ENCODE measurements around the gene SAA4. TPM values are rescaled to one million over a fixed set of nuclear protein-coding genes. Genes with fewer than 3 reads are reported as not detected.

The SAA4 gene
- total and polyA plus RNA-seq, 2 experiments from 2014 or later: not detected

DNA sequence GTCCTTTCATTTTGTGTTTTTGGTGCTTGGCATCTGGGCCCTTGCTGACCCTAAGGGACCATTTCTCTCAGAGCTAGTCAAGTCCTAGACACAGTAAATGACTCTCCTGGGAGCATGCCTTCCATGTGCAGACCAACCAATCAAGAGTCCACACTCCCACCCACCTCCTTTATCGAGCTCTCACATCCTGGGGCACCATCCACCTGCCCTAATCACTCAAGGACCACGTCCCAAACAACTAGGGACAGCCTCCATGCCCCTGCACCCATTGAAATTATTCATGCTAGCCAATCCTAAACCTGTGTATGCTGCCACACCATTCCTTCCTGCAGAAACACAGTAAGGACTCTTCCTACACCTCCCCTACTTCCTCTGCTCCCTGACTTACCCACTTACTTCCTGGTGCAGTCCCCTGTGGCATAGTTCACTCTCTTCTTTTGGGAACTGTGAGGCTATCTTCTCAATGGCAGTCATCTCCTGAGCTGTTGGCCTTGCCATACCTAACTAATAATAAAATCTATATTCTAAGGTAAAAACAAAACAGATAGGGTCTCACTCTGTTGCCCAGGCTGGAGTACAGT, 18.3 kb upstream of the SAA4 start (continued):
- TF ChIP-seq, protein P1, sequence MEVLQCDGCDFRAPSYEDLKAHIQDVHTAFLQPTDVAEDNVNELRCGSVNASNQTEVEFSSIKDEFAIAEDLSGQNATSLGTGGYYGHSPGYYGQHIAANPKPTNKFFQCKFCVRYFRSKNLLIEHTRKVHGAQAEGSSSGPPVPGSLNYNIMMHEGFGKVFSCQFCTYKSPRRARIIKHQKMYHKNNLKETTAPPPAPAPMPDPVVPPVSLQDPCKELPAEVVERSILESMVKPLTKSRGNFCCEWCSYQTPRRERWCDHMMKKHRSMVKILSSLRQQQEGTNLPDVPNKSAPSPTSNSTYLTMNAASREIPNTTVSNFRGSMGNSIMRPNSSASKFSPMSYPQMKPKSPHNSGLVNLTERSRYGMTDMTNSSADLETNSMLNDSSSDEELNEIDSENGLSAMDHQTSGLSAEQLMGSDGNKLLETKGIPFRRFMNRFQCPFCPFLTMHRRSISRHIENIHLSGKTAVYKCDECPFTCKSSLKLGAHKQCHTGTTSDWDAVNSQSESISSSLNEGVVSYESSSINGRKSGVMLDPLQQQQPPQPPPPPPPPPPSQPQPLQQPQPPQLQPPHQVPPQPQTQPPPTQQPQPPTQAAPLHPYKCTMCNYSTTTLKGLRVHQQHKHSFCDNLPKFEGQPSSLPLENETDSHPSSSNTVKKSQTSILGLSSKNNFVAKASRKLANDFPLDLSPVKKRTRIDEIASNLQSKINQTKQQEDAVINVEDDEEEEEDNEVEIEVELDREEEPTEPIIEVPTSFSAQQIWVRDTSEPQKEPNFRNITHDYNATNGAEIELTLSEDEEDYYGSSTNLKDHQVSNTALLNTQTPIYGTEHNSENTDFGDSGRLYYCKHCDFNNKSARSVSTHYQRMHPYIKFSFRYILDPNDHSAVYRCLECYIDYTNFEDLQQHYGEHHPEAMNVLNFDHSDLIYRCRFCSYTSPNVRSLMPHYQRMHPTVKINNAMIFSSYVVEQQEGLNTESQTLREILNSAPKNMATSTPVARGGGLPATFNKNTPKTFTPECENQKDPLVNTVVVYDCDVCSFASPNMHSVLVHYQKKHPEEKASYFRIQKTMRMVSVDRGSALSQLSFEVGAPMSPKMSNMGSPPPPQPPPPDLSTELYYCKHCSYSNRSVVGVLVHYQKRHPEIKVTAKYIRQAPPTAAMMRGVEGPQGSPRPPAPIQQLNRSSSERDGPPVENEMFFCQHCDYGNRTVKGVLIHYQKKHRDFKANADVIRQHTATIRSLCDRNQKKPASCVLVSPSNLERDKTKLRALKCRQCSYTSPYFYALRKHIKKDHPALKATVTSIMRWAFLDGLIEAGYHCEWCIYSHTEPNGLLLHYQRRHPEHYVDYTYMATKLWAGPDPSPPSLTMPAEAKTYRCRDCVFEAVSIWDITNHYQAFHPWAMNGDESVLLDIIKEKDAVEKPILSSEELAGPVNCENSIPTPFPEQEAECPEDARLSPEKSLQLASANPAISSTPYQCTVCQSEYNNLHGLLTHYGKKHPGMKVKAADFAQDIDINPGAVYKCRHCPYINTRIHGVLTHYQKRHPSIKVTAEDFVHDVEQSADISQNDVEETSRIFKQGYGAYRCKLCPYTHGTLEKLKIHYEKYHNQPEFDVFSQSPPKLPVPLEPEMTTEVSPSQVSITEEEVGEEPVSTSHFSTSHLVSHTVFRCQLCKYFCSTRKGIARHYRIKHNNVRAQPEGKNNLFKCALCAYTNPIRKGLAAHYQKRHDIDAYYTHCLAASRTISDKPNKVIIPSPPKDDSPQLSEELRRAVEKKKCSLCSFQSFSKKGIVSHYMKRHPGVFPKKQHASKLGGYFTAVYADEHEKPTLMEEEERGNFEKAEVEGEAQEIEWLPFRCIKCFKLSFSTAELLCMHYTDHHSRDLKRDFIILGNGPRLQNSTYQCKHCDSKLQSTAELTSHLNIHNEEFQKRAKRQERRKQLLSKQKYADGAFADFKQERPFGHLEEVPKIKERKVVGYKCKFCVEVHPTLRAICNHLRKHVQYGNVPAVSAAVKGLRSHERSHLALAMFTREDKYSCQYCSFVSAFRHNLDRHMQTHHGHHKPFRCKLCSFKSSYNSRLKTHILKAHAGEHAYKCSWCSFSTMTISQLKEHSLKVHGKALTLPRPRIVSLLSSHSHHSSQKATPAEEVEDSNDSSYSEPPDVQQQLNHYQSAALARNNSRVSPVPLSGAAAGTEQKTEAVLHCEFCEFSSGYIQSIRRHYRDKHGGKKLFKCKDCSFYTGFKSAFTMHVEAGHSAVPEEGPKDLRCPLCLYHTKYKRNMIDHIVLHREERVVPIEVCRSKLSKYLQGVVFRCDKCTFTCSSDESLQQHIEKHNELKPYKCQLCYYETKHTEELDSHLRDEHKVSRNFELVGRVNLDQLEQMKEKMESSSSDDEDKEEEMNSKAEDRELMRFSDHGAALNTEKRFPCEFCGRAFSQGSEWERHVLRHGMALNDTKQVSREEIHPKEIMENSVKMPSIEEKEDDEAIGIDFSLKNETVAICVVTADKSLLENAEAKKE (CRISPR knock-in tag; IDR thresholded peaks at IDR 0.05): no peak
- TF ChIP-seq, protein P2, sequence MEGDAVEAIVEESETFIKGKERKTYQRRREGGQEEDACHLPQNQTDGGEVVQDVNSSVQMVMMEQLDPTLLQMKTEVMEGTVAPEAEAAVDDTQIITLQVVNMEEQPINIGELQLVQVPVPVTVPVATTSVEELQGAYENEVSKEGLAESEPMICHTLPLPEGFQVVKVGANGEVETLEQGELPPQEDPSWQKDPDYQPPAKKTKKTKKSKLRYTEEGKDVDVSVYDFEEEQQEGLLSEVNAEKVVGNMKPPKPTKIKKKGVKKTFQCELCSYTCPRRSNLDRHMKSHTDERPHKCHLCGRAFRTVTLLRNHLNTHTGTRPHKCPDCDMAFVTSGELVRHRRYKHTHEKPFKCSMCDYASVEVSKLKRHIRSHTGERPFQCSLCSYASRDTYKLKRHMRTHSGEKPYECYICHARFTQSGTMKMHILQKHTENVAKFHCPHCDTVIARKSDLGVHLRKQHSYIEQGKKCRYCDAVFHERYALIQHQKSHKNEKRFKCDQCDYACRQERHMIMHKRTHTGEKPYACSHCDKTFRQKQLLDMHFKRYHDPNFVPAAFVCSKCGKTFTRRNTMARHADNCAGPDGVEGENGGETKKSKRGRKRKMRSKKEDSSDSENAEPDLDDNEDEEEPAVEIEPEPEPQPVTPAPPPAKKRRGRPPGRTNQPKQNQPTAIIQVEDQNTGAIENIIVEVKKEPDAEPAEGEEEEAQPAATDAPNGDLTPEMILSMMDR (conservative IDR thresholded peaks at IDR 0.05; ENCODE audit: low read depth in 2 of 2): no peak
- TF ChIP-seq STAT1 (IDR thresholded peaks at IDR 0.05; ENCODE audit: unreplicated experiment) (no peak), CREB1 (CRISPR knock-in tag; IDR thresholded peaks at IDR 0.05; ENCODE audit: low read depth) (no peak), EZH2 (IDR thresholded peaks at IDR 0.05; ENCODE audit: low read depth, unreplicated experiment) (no peak)

DNA sequence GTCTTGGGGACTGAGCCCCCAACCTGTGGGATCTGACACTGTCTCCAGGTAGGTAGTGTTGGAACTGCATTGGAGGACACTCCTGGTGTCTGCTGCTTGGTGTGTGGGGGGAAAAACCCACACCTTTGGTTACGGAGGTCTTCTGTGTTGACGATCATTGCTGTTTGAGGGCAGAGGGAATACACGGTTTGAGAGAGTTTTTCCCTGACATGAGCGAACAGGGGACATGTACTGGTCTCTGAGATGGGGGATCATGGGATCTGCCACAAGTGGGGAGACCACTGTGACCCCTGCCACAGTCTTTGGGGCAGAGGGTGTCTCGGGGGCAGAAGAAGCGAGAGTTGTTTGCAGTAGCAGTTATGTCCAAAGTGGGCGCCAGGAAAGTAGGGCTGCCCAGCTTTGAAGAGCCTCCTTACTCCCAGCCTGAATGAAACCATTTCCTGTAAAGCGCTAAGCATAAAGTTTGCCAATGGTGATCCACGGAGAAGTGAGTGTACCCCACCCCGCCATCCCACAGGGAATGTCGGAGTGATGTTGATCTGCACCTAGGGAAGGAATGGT, 17.3 kb upstream of the SAA4 start:
- Histone ChIP-seq H3K79me2 (replicated peaks; ENCODE audit: insufficient read depth) (no peaks in the 10 kb centered on the region), H3K36me3 (ENCODE audit: insufficient read depth) (no peaks in the 10 kb centered on the region), H3K4me1 (ENCODE audit: insufficient read depth) (no peaks in the 10 kb centered on the region), H4K20me1 (replicated peaks; ENCODE audit: insufficient read depth) (no peaks in the 10 kb centered on the region), H3K9me2 (ENCODE audit: insufficient read depth) (peaks cover 6% of the 10 kb centered on the region; the same call in 1 of the 2 replicates), H3K27me3 (ENCODE audit: insufficient read depth) (no peaks in the 10 kb centered on the region), H2AFZ (no peak overlapping the region), H3F3A (replicated peaks; ENCODE audit: low read depth) (no peaks in the 10 kb centered on the region), H3K27ac (ENCODE audit: low read depth) (no peak overlapping the region), H3K4me2 (no peak overlapping the region), H3K4me3 (no peak overlapping the region)
- Mint-ChIP-seq H3K4me1 (no peaks in the 10 kb centered on the region), H3K27me3 (ENCODE audit: insufficient read depth, low read depth, poor library complexity) (peaks cover 6% of the 10 kb centered on the region), H3K4me3 (no peak overlapping the region), H3K27ac (no peak overlapping the region), H3K9me3 (no peaks in the 10 kb centered on the region), H3K36me3 (ENCODE audit: low read depth) (no peaks in the 10 kb centered on the region)
- TF ChIP-seq STAT1 (IDR thresholded peaks at IDR 0.05; ENCODE audit: unreplicated experiment) (no peak), ZNF114 (CRISPR knock-in tag; IDR thresholded peaks at IDR 0.05) (no peak), ZNF331 (CRISPR knock-in tag; IDR thresholded peaks at IDR 0.05; ENCODE audit: low read depth) (no peak), POLR2AphosphoS5 (IDR thresholded peaks at IDR 0.05; ENCODE audit: low read depth) (no peak), CREB1 (CRISPR knock-in tag; IDR thresholded peaks at IDR 0.05; ENCODE audit: low read depth) (no peak), JUNB (IDR thresholded peaks at IDR 0.05; ENCODE audit: unreplicated experiment) (no peak)
- TF ChIP-seq, protein P2 (conservative IDR thresholded peaks at IDR 0.05; ENCODE audit: low read depth in 2 of 2): no peak
- DNase-seq (ENCODE audit: low spot score): no peak
- ATAC-seq: no peak

Measured in GM23338 (cell line).